ENCODE data around the gene DAND5. TPM values are rescaled to one million over a fixed set of nuclear protein-coding genes. Genes with fewer than 3 reads are reported as not detected.

The DAND5 gene, protein sequence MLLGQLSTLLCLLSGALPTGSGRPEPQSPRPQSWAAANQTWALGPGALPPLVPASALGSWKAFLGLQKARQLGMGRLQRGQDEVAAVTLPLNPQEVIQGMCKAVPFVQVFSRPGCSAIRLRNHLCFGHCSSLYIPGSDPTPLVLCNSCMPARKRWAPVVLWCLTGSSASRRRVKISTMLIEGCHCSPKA
- total RNA-seq: 0.16 TPM in 1 of 2 replicates, not detected in the other

DNA sequence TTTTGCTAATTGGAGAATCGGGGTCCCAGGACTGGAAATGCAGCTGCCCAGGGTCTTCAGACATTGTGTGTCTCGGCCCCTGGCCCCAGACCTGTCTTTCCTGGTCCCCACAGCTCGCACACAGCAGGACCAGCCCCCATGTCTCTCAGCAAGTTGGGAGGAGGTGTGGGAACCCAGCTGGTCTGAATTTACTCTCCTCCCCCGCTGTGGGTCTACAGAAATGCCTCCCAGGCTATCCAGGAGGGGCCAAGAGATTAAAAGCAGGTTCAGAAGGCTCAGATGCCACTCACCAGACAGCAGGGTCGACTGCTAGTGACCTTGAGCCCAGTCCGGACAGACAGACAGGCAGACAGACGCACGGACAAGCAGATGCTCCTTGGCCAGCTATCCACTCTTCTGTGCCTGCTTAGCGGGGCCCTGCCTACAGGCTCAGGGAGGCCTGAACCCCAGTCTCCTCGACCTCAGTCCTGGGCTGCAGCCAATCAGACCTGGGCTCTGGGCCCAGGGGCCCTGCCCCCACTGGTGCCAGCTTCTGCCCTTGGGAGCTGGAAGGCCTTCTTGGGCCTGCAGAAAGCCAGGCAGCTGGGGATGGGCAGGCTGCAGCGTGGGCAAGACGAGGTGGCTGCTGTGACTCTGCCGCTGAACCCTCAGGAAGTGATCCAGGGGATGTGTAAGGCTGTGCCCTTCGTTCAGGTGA is at the start of gene DAND5:
Gene DAND5, plus strand, starts transcription at position 285 of the 697 bp plus-strand sequence. Its CDS starts 85 bp downstream, at position 370.

GRCh38 chr19:12933287-12934072 is 35.9 kb upstream of the DAND5 start, which contains the start of gene FARSA:
TSS of gene FARSA (minus strand) at chr19:12933711. CDS start at chr19:12933696, 15 bp downstream.

DNA sequence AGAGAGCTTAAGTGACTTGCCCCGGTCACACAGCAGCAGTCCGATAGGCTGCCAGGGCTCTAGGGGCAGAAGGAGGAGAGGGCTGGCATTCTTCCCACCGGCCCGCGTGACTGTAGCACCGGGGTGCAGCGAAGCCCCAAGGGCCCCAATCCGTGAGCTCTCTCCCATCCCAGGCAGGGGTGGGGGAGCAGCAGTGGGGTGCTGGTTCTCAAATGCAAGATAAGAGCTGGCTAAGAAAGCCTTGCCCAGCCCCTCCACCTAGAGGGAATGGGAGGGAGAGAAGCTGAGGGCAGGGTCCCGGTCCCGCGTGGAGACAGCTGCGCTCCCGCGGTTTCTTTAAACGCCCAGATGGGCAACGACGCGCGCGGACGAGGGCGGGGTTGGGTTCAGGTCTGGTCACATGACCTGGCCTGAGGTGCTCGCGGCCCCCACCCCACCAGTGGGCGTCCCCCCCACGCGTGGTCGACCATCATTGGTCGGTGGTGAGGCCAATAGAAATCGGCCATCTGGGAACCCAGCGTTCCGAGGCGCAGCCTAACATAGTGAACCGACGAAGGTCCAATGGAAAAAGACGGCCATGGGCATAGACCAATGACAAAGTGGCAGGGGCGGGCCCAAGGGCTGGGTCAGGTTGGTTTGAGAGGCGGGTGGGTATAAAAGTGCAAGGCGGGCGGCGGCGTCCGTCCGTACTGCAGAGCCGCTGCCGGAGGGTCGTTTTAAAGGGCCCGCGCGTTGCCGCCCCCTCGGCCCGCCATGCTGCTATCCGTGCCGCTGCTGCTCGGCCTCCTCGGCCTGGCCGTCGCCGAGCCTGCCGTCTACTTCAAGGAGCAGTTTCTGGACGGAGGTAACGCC is 31.2 kb upstream of the DAND5 start, which contains the start of gene CALR:
Gene CALR, plus strand, starts transcription at position 683 of the 852 bp plus-strand sequence. Its CDS starts 71 bp downstream, at position 754.

DNA sequence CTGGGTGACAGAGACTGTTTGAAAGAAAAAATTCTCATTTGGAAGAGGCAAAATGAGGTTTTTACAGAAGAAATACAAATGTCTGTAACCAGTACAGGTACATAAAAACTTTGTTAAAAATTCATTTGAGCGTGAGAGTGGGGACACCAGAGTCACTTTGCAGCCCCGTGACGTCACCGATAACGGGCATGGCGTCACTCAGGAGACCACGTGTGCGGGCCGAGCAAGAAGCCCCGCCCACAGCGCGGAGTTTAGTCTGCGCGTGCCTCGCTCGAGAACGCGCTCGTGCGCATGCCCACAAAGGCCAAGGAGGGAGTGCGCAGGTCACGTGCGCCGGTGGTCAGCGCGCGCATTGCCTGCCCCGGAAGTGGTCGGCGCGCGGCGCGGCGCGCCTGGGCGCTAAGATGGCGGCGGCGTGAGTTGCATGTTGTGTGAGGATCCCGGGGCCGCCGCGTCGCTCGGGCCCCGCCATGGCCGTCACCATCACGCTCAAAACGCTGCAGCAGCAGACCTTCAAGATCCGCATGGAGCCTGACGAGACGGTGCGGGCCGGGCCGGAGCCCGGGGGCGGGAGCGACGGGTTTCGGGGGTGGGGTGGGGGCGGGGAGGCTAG is 23.8 kb upstream of the DAND5 start, which contains the start of gene RAD23A:
Gene RAD23A, plus strand, starts transcription at position 384 of the 613 bp plus-strand sequence. Its CDS starts 87 bp downstream, at position 471.

GRCh38 chr19:12956446-12957388 is 12.7 kb upstream of the DAND5 start, which contains the start of gene GADD45GIP1:
TSS of gene GADD45GIP1 (minus strand) at chr19:12957223. CDS start at chr19:12957212, 11 bp downstream.

GRCh38 chr19:12994701-12995595 is 25.6 kb downstream of the DAND5 start, which contains the start of gene NFIX:
TSS of gene NFIX (plus strand) at chr19:12995475. CDS start at chr19:12995838, 363 bp downstream.

Other genes with a start within 250 kb of the DAND5 start
- gene TNPO2, start 245.6 kb upstream of the DAND5 start, total RNA-seq: 44.5 and 46.6 TPM in 2 replicates
- 221 and 294 TPM in 2 replicates for gene TRIR, start 234.9 kb upstream of the DAND5 start, total RNA-seq
- 127 and 130 TPM in 2 replicates for gene GET3, start 232.1 kb upstream of the DAND5 start, total RNA-seq
- gene BEST2, start 217.8 kb upstream of the DAND5 start, total RNA-seq: 0.38 TPM in 1 of 2 replicates, not detected in the other
- 7.3 and 13.2 TPM in 2 replicates for gene HOOK2, start 194.0 kb upstream of the DAND5 start, total RNA-seq
- gene JUNB, start 178.1 kb upstream of the DAND5 start, total RNA-seq: 176 and 209 TPM in 2 replicates
- 394 and 417 TPM in 2 replicates for gene PRDX2, start 167.8 kb upstream of the DAND5 start, total RNA-seq
- gene THSD8, start 167.5 kb upstream of the DAND5 start, total RNA-seq: 0.76 TPM in 1 of 2 replicates, not detected in the other
- 12.3 and 59.2 TPM in 2 replicates for gene RNASEH2A, start 163.0 kb upstream of the DAND5 start, total RNA-seq
- not detected in 2 replicates for gene RTBDN, start 135.0 kb upstream of the DAND5 start, total RNA-seq
- gene MAST1, start 131.1 kb upstream of the DAND5 start, total RNA-seq: 0.49 and 1.0 TPM in 2 replicates
- 23.1 and 54.4 TPM in 2 replicates for gene DNASE2, start 88.1 kb upstream of the DAND5 start, total RNA-seq
- not detected in 2 replicates for gene KLF1, start 82.4 kb upstream of the DAND5 start, total RNA-seq
- 32.6 and 60.9 TPM in 2 replicates for gene GCDH, start 78.4 kb upstream of the DAND5 start, total RNA-seq
- gene SYCE2, start 50.3 kb upstream of the DAND5 start, total RNA-seq: 0.25 and 0.33 TPM in 2 replicates
- gene FARSA, start 35.9 kb upstream of the DAND5 start, total RNA-seq: 61.7 and 98.1 TPM in 2 replicates
- 525 and 1,118 TPM in 2 replicates for gene CALR, start 31.0 kb upstream of the DAND5 start, total RNA-seq
- 104 and 117 TPM in 2 replicates for gene RAD23A, start 23.7 kb upstream of the DAND5 start, total RNA-seq
- gene GADD45GIP1, start 12.4 kb upstream of the DAND5 start, total RNA-seq: 45.5 and 82.6 TPM in 2 replicates
- gene NFIX, start 25.9 kb downstream of the DAND5 start, total RNA-seq: 6.7 and 16.2 TPM in 2 replicates
- gene LYL1, start 133.3 kb downstream of the DAND5 start, total RNA-seq: 2.9 and 6.4 TPM in 2 replicates
- 42.7 and 48.6 TPM in 2 replicates for gene TRMT1, start 147.2 kb downstream of the DAND5 start, total RNA-seq
- gene NACC1, start 148.7 kb downstream of the DAND5 start, total RNA-seq: 107 and 120 TPM in 2 replicates
- gene STX10, start 180.8 kb downstream of the DAND5 start, total RNA-seq: 79.7 and 95.2 TPM in 2 replicates
- gene IER2, start 180.8 kb downstream of the DAND5 start, total RNA-seq: 75.2 and 81.3 TPM in 2 replicates

All from mesangial cell (primary cell).